Measurements from ENCODE around the gene VOPP1. TPM values are rescaled to one million over a fixed set of nuclear protein-coding genes. Genes with fewer than 3 reads are reported as not detected.
"Not testable (repeated sequence)": the region's sequence is repeated elsewhere in the genome, so short reads cannot be mapped to it uniquely, and the experiment has no call there.

Gene VOPP1
- total and polyA plus RNA-seq, 10 of the 15 experiments (the other 5 are each of a cell fraction or from before 2014, with no cell fraction given), result 32.8 to 206 (median 129) TPM

DNA sequence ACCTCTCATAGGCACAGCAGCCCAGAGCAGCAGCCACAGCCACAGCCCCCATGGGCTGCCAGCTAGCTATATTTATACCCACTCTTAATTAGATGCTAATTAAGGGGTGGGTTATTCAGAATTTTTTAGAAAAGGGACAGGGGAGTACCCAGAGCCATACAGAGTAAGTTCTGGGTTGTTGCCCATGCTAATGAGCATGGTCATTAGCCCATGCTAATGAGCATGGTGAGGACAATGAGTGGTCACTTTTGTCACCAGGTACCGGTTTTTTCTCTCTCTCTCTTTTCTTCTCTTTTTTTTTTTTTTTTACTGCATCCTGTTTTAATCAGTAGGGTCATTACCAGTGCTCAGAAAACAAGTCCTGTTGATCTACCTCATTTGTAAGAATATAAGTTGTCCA, 37.4 kb upstream of the VOPP1 start:
- H3K36me3 ChIP-seq (ENCODE audit: control insufficient read depth in 2 of 2, insufficient read depth in 2 of 2, low read length in 1 of 2); H3K4me3 ChIP-seq; H4K20me1 ChIP-seq (ENCODE audit: control insufficient read depth, insufficient read depth); DNase-seq (ENCODE audit: low read depth, low spot score); H3K4me2 ChIP-seq (ENCODE audit: control insufficient read depth, insufficient read depth); H3K79me2 ChIP-seq (ENCODE audit: control insufficient read depth, insufficient read depth, low read length); FAIRE-seq; H2AFZ ChIP-seq (ENCODE audit: control insufficient read depth, low read depth, low read length); RAD21 ChIA-PET (ENCODE audit: unreplicated experiment); BruUV-seq (replicated peaks); SMC1A ChIA-PET (ENCODE audit: uncharacterized antibody, unreplicated experiment); H3K9ac ChIP-seq (ENCODE audit: control insufficient read depth, insufficient read depth, low read length); H3K27me3 ChIP-seq (replicated peaks in 1 of 2; ENCODE audit: control insufficient read depth in 2 of 2, insufficient read depth in 2 of 2, low read length in 1 of 2); H3K27ac ChIP-seq (ENCODE audit: control insufficient read depth, insufficient read depth); in situ Hi-C loops (cut with MboI); ATAC-seq; H3K4me1 ChIP-seq (ENCODE audit: control insufficient read depth, insufficient read depth, low read length); intact Hi-C loops (cut with micrococcal nuclease; ENCODE audit: unreplicated experiment); POLR2A ChIA-PET; H3K9me3 ChIP-seq (replicated peaks; ENCODE audit: control insufficient read depth, insufficient read depth, low read length): not testable (repeated sequence)
- WGBS (ENCODE audit: insufficient coverage, insufficient replicate concordance, low lambda C conversion rate, missing lambda C conversion rate), result no CpG with 5 or more reads among the region's 1 CpG
- CTCF ChIA-PET, result interaction anchor here (1.4 kb wide), 1 partner anchor 16 kb away, joined by 5 read pairs; no protein-coding TSS in a partner anchor

- BruUV-seq (replicated peaks); CTCF ChIA-PET; RAD21 ChIA-PET (ENCODE audit: unreplicated experiment); H3K4me3 ChIP-seq; DNase-seq (ENCODE audit: low read depth, low spot score); FAIRE-seq; in situ Hi-C loops (cut with MboI); H4K20me1 ChIP-seq (ENCODE audit: control insufficient read depth, insufficient read depth); intact Hi-C loops (cut with micrococcal nuclease; ENCODE audit: unreplicated experiment); H3K4me1 ChIP-seq (ENCODE audit: control insufficient read depth, insufficient read depth, low read length); H3K27ac ChIP-seq (ENCODE audit: control insufficient read depth, insufficient read depth); H3K4me2 ChIP-seq (ENCODE audit: control insufficient read depth, insufficient read depth); H3K9me3 ChIP-seq (replicated peaks; ENCODE audit: control insufficient read depth, insufficient read depth, low read length); POLR2A ChIA-PET; H3K27me3 ChIP-seq (replicated peaks in 1 of 2; ENCODE audit: control insufficient read depth in 2 of 2, insufficient read depth in 2 of 2, low read length in 1 of 2); ATAC-seq; H3K79me2 ChIP-seq (ENCODE audit: control insufficient read depth, insufficient read depth, low read length); SMC1A ChIA-PET (ENCODE audit: uncharacterized antibody, unreplicated experiment); H3K36me3 ChIP-seq (ENCODE audit: control insufficient read depth in 2 of 2, insufficient read depth in 2 of 2, low read length in 1 of 2); H3K9ac ChIP-seq (ENCODE audit: control insufficient read depth, insufficient read depth, low read length); H2AFZ ChIP-seq (ENCODE audit: control insufficient read depth, low read depth, low read length): not testable (repeated sequence)
Measured at GRCh38 chr7:55605661-55606060, 33.4 kb upstream of the VOPP1 start.
